ENCODE results near the gene DNM3.
A peak's percentile ranks its signal among the peaks of the same experiment; 100 is the strongest.

DNM3 gene

GRCh38 chr1:171819946-171820345 lies 21.4 kb upstream of the DNM3 start:
- no peak for DNase-seq

- no peak for DNase-seq
Observed at GRCh38 chr1:171826973-171827372, 14.3 kb upstream of the DNM3 start.

GRCh38 chr1:171828794-171829193 lies 12.5 kb upstream of the DNM3 start:
- no peak for DNase-seq

- no peak for DNase-seq
Observed at GRCh38 chr1:171833091-171833825, 8.0 kb upstream of the DNM3 start.

GRCh38 chr1:171834821-171835220 lies 6.5 kb upstream of the DNM3 start:
- no peak for DNase-seq

GRCh38 chr1:171835891-171836290 lies 5.4 kb upstream of the DNM3 start:
- DNase-seq, result no peak

GRCh38 chr1:171841931-171842761 lies 848 bp downstream of the DNM3 start:
- no peak for DNase-seq

GRCh38 chr1:171844381-171844780 lies 3.1 kb downstream of the DNM3 start:
- DNase-seq, result no peak

- DNase-seq, result no peak
Observed at GRCh38 chr1:171845998-171846397, 4.7 kb downstream of the DNM3 start.

- DNase-seq, result no peak
Observed at GRCh38 chr1:171849245-171849898, 8.1 kb downstream of the DNM3 start.

- DNase-seq, result no peak
Observed at GRCh38 chr1:171850651-171851350, 9.5 kb downstream of the DNM3 start.

- DNase-seq, result peak; percentile 64
Observed at GRCh38 chr1:171852272-171852671, 11.0 kb downstream of the DNM3 start.

- no peak for DNase-seq
Observed at GRCh38 chr1:171855381-171855780, 14.1 kb downstream of the DNM3 start.

- DNase-seq, result peak; percentile 27
Observed at GRCh38 chr1:171858696-171859095, 17.4 kb downstream of the DNM3 start.

- DNase-seq, result no peak
Observed at GRCh38 chr1:171860696-171861095, 19.4 kb downstream of the DNM3 start.

GRCh38 chr1:171863531-171863930 lies 22.2 kb downstream of the DNM3 start:
- no peak for DNase-seq

- DNase-seq, result no peak
Observed at GRCh38 chr1:171864308-171864707, 23.0 kb downstream of the DNM3 start.

- DNase-seq, result no peak
Observed at GRCh38 chr1:171865106-171865505, 23.8 kb downstream of the DNM3 start.

GRCh38 chr1:171867236-171867635 lies 25.9 kb downstream of the DNM3 start:
- DNase-seq, result no peak

- peak; percentile 9 for DNase-seq
Observed at GRCh38 chr1:171868217-171868803, 27.0 kb downstream of the DNM3 start.

- DNase-seq, result no peak
Observed at GRCh38 chr1:171869097-171869496, 27.8 kb downstream of the DNM3 start.

GRCh38 chr1:171871848-171872247 lies 30.6 kb downstream of the DNM3 start:
- no peak for DNase-seq

GRCh38 chr1:171872430-171872829 lies 31.1 kb downstream of the DNM3 start:
- DNase-seq, result no peak
